Left hindlimb (tissue), 1 donor: ENCODE measurements around the gene NXPH2.
A peak's percentile ranks its signal among the peaks of the same experiment; 100 is the strongest.

Experiments used
- DNase-seq: peaks from one replicate; pipeline ENCODE4 v3.0.0-alpha.2; 2018

The NXPH2 gene

DNA sequence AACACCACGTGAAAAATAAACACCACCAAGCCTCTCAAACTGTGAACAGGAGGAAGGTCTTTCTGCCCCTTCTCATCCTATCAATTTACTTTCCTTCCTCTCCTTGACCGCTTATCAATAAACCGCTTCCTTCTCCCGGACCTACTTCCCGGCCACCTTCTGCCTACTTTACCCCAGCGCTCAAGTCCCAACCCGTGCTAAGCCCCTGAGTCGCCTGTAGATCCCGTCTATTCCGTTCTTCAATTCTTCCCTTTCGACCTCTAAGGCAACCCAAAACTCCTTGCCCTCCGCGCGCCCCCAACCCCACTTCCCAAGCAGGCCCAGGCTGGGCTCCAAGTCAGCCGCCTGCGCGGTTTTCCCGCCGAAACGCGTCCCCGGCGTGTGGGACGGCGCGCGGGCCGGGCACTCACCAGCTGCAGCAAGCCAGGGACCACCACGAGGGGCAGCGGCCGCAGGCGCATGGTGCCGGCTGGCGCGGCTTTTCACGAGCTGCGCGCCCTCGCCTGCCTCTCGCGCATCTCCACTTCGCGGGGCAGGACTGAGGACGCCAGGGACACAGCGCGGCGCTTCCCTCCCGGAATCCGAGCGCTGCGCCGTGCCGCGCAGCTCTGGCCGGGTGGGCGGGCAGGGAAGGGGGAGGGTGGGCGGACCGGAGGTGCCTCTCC lies at the start of gene NXPH2:
NXPH2 (minus strand) TSS at position 610 of the 665 bp plus-strand sequence; CDS start at position 461, 149 bp downstream.
- DNase-seq = peak; percentile 63

- no peak for DNase-seq
These were observed 49.2 kb upstream of the NXPH2 start for GRCh38 chr2:138829326-138829919.

DNA sequence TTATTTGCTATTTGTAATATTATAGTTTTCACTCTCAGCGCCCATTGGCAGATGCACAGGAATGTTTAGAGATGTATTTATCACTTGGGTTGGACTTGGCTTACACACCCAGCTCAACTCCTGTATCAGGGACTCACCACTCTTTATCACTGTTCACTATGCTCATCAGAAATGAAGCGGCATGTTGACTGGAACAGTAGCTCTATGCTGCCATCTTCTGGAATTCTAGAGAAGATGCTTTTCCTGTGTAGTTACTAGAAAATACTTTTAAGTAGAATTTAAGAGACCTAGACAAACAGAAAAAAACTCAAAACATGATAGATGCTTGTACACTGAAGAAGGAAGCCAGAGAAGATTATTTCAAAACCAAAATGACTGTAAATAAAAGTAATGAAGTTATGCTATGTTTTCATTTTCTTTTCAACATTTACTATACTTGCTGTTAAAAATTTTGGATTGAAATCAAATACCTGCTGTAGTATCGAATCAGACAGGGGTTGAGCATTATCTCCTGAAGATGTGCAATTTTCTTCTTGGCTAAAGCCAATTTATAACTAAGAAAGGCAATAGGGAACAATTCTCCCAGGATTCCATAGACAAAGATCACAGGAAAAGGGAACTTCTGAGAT lies 47.4 kb upstream of the NXPH2 start:
- DNase-seq = peak; percentile 48

GRCh38 chr2:138823666-138824065 lies 43.5 kb upstream of the NXPH2 start:
- DNase-seq = no peak

DNA sequence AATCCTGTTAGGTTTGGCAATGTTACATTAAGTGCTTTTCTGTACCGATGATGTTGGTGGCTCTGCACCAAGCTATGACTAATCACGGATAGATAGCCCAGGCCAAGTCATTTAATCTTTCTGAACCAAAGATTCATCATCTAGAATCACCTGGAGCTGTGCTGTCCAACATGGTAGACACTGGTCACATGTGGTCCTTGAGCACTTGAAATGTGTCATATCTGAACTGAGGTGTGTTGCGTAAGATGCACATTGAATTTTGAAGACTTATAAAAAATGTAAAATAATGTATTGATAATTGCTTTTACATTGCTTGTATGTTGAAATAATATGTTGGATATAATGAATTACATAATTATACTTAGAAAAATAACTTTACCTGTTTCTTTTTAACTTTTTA lies 39.8 kb upstream of the NXPH2 start:
- DNase-seq = no peak

- no peak for DNase-seq
These were observed 38.4 kb upstream of the NXPH2 start for GRCh38 chr2:138818556-138818955.

DNA sequence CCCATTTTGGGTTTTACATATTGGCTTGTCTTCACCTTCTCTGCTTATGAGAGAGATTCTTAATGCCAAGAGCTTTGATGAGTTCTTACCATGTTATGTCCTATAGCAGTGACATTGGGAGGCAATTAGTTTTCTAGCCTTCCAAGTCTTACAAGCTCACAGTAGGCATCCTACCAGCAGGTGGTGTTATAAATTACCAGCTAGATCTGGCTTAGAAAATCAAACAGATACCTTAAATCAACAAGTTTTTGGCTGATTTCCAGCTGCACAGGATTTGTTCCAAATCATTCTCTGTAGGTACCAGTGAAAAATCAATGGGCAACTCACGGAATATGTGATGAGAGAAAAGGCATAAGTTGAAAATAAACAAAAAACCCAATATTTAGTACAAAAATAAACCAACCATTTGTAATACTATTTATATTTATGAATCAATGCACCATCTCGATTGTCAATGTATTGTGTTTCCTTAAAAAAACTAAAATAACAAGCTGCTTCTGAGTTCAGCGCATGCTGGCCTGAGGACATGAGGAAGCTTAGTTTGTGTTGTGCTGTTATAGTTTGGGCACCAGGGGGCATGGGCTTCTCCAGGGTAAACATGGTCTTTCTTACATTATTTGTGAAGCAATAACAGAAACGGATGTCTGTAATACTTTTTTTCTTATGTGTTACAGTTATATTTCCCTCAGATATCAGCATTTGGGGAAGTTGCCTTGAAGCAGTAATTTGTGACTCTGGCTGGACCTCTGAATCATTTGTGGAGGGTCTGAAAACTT lies 34.1 kb upstream of the NXPH2 start:
- DNase-seq = no peak

DNA sequence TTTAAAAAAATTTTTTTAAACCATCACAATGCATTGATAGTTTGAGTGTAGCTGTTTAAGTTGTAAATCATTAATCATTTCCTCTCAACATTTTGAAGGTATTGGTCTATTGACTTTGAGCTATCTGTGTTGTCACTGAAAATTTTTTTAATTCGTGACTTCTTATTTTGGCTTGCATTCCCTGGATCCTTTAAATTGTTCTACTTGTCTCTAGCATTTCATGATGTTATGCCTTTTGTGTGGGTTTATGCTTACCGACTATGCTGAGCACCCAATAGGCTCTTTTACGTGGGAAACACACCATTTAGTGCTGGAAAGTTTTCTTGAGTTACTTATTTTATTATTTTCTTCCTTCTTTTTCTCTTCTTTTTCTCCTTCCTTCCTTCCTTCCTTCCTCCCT lies 31.2 kb upstream of the NXPH2 start:
- DNase-seq = no peak

GRCh38 chr2:138794724-138795123 lies 14.5 kb upstream of the NXPH2 start:
- no peak for DNase-seq

DNA sequence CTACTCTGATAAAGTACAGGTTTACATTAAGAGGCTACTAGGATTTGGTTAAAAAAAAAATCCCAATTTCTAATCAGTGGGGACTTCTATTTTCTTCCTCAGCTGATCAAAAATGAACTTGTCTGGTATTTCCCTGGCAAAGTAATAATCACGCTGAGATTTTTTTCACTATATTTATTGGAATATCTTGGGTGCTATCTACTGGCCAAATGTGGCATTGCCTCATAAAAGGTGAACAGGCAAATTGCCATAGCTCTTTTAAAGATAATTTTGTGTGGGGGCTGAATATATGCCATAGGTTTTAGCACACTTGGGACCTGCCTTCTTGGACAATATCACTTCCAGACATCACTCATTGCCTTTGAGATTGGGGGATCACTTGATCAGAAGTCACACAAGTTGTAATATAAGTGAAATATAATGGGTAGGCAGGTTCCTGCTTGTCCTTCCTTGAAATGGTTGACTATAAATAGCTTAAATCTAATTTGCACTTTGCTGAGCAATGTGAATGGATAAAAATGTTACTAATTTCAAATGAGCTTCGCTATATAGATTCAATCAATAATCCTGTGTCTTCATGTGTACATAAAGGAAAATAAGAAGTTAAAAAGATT lies 7.0 kb upstream of the NXPH2 start:
- no peak for DNase-seq

DNA sequence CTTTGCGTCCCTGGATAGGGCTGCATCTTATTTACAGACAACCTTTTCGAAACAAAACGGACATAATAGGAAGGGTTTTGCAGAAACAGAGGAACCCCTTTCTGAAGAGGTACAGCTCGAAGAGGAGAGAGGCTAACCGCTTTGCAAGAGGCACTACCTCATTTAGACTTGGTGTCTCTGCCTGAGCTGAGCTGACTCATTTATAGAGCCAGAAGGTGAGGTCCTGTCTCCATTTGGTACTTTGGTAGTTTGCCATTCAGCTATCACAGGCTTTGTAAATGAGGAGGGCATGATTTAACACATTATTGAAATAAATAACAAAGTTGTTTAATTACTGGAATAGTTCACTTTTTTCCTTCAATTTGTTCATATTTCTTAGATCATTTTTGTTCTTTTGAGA lies 2.2 kb upstream of the NXPH2 start:
- DNase-seq = no peak

DNA sequence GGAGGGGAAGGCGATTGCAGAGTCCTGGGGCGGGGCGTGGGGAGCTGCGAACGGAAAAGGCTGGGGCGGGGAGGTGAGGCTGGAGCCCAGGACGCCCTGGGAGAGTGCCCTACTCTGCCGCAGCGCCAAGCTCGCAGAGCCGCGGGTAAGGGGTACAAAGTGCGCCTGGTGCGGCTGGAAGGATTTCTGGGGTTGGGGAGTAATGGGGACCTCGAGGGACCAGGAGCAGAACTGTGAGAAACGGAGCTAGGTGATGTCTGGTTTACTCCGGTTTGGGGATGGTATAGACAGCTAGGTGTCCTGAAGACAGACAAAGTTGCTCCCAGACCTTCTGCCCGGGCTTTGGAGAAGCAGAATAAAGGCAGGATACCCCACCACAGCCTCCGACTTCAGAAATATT lies 718 bp upstream of the NXPH2 start:
- no peak for DNase-seq

DNA sequence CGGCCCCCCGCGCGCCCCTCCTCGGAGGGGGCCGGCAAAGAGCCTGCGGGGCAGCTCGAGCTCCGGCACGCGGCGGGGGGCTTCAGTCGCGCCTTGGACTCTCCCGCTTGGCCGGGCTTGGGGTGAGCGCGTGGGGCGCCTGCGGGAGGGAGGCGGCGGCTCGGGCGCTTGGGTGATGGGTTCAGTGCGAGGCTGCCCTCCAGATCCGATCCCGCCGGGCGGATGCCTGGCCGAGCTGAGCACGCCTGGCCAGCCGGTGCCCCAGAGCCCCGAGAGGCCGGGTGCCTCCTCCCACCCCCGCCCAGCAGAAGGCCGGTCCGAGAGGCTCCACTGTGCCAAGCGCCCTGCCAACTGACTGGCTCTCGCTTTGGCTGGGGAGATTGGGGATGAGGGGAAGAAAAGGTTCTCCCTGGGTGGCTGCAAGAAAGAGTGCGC lies 273 bp upstream of the NXPH2 start:
- DNase-seq = peak; percentile 48

- no peak for DNase-seq
These were observed 797 bp downstream of the NXPH2 start for GRCh38 chr2:138779406-138779780.

DNA sequence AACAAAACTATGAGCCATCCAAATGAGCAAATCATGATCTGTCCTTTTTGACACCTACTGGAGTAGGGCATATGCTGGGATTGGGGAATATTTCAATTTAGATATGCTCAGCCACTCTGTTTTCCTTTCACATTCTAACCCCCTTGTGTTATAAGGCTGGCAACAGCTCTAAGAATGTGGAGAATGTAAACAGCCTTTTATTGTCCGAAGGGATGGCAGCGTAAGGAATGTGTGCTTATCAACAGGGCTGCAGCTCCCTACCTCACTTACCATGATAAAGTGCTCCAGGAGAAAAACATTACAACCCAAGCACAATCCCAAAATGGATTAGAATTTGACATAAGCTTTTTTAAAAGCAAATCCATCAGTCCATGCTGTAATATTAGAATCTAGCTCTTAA lies 2.2 kb downstream of the NXPH2 start:
- DNase-seq = no peak

GRCh38 chr2:138775736-138776135 lies 4.5 kb downstream of the NXPH2 start:
- DNase-seq = no peak

DNA sequence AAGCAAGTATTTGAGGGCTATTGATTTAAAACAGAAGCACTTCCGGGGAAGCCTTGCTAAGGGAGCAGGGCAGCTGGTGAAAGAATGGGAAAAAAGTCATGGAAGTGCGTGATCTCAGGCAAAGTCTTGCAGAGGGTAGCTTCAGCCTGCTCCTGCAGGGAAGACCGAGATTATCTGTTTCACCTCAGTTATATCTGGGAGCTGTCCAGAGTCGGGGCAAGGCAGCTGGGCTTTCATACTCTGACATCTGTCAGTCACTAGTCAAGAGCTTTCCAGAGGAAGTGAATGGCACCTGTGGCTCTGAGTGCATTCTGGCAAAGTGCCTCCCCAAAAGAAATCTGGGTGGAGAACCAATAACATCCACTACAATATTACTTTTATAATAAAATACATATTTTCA lies 8.7 kb downstream of the NXPH2 start:
- no peak for DNase-seq

DNA sequence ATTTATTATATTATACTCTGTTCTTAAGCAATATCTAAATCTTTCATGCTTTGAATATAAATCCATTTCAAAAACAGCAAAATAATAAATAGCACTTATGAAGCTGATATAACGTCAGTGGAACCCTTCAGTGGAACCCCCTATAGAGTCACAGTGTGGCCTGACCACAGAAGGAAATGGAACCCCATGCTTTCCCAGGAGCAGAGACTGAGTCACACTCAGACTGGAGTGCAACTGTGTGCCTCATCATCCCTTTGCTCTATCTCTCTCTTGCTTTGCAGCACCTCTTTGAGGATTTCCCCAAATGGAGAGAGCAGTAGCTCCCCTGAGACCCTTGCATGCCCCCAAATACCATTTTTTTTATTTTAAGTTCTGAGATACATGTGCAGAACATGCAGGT lies 13.1 kb downstream of the NXPH2 start:
- no peak for DNase-seq

DNA sequence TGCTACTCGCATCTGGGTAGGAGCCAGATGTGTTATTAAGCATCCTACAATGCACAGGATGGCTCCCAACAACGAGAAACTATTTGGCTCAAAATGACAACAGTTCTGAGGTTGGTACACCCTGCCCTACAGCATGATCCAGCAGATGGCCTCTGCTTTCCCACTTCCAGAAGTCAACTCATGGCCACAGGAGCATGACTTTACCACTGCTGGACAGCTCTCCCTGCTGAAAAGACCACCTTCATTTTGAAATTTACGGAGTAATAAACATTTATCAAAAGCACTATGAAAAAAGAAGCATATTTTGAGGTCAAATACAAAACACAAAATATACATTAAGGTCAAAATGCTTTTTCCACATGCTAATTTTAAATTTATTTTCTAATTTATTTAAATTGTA lies 13.7 kb downstream of the NXPH2 start:
- DNase-seq = no peak

DNA sequence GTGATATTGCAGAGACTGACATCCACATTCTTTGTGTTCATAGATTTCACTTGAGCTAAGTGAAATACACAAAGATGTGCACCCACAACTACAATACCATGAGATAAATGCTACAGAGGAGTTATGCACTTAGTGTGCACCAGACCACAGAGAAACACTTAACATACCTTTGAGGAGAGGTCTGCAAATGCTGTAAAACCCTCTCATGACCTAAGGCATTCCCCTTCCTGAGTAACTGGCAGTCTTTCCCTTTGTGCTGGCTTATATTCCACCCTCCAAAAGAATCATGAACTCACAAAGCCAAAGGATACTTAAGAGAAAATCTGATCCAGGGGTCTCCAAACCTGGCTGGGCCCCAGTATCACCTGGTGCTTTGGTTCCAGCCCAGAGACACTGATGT lies 16.2 kb downstream of the NXPH2 start:
- no peak for DNase-seq

DNA sequence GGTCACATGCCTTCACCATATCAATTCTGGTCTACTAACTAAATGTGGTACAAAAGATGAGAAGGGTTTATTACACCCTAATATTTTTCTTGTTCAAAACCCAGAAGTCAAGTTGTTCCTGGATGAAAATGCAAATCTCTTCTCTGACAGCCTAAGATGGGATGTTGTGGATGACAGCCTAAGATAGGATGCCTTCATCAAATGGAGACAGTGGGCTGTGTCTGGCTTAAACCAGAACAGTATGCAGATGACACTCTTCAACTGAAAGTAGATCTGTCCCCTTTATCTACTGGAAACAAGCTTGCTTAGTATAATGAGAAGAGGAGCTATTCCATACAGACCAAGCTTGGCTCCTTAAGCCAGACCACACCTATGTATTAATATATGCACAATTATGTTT lies 17.7 kb downstream of the NXPH2 start:
- DNase-seq = no peak

- DNase-seq = no peak
These were observed 19.5 kb downstream of the NXPH2 start for GRCh38 chr2:138760676-138761075.

GRCh38 chr2:138757384-138757783 lies 22.8 kb downstream of the NXPH2 start:
- no peak for DNase-seq
